H9 (cell line): Measurements from ENCODE around the gene SYNPO2L. TPM values are rescaled to one million over a fixed set of nuclear protein-coding genes. Genes with fewer than 3 reads are reported as not detected.
"Not testable (repeated sequence)": the region's sequence is repeated elsewhere in the genome, so short reads cannot be mapped to it uniquely, and the experiment has no call there.

Experiments used
- DNase-seq: peaks from one replicate; pipeline ENCODE4 v3.0.0-alpha.2; 2017
- H2AFZ ChIP-seq: one replicate; pipeline ENCODE4 v1.6.1; 2013; ENCODE audit warnings: mild to moderate bottlenecking, low read length, control low read depth, moderate library complexity
- H2AK5ac ChIP-seq: 2 replicates; pipeline ENCODE4 v1.6.1; 2013; ENCODE audit warnings: low read length, control low read depth, mixed read lengths; ENCODE audit not compliant: insufficient read length
- H2BK120ac ChIP-seq: one replicate; pipeline ENCODE4 v1.6.1; 2013; ENCODE audit warnings: low read depth, mild to moderate bottlenecking, low read length, control low read depth, inconsistent platforms; ENCODE audit not compliant: poor library complexity, severe bottlenecking
- H2BK12ac ChIP-seq: 2 replicates; pipeline ENCODE4 v1.6.1; 2013; ENCODE audit warnings: low read length, control low read depth, mixed read lengths, low read depth; ENCODE audit not compliant: insufficient read length
- H2BK15ac ChIP-seq: 2 replicates; pipeline ENCODE4 v1.6.1; 2013; ENCODE audit warnings: low read depth, low read length, control low read depth
- H2BK20ac ChIP-seq: one replicate; pipeline ENCODE4 v1.6.1; 2013; ENCODE audit warnings: low read depth, mild to moderate bottlenecking, low read length, control low read depth, inconsistent platforms; ENCODE audit not compliant: poor library complexity, severe bottlenecking
- H2BK5ac ChIP-seq: 2 replicates; pipeline ENCODE4 v1.6.1; 2013; ENCODE audit warnings: low read length, control low read depth, mixed read lengths; ENCODE audit not compliant: insufficient read length
- H3K14ac ChIP-seq: 2 replicates; pipeline ENCODE4 v1.6.1; 2013; ENCODE audit warnings: low read length, control low read depth; ENCODE audit not compliant: insufficient read depth
- H3K18ac ChIP-seq: 2 replicates; pipeline ENCODE4 v1.6.1; 2013; ENCODE audit warnings: low read depth, mild to moderate bottlenecking, mixed read lengths, low read length, control low read depth; ENCODE audit not compliant: insufficient read length
- H3K23ac ChIP-seq: 2 replicates; pipeline ENCODE4 v1.6.1; 2013; ENCODE audit warnings: low read length, control low read depth, mixed read lengths, low read depth; ENCODE audit not compliant: insufficient read length
- H3K23me2 ChIP-seq: 2 replicates; pipeline ENCODE4 v1.6.1; 2013; ENCODE audit warnings: low read depth, mild to moderate bottlenecking, mixed read lengths, low read length, control low read depth; ENCODE audit not compliant: insufficient read length, poor library complexity, severe bottlenecking
- H3K27ac ChIP-seq: 2 replicates; pipeline ENCODE4 v1.5.1; 2013; ENCODE audit warnings: low read length, control low read depth, mixed read lengths, low read depth; ENCODE audit not compliant: insufficient read length
- H3K27me3 ChIP-seq: 2 replicates; pipeline ENCODE4 v1.6.1; 2013; ENCODE audit warnings: low read length, control low read depth, inconsistent platforms; ENCODE audit not compliant: insufficient read depth
- H3K4ac ChIP-seq: 2 replicates; pipeline ENCODE4 v1.6.1; 2013; ENCODE audit warnings: low read depth, mild to moderate bottlenecking, control low read depth, inconsistent platforms, low read length, moderate library complexity
- H3K4me1 ChIP-seq: 2 replicates; pipeline ENCODE4 v1.6.1; 2013; ENCODE audit warnings: low read length, control low read depth, inconsistent platforms; ENCODE audit not compliant: insufficient read depth
- H3K4me2 ChIP-seq: 2 replicates; pipeline ENCODE4 v1.6.1; 2013; ENCODE audit warnings: low read length, control low read depth, mixed read lengths; ENCODE audit not compliant: insufficient read length, insufficient read depth
- H3K56ac ChIP-seq: 2 replicates; pipeline ENCODE4 v1.6.1; 2013; ENCODE audit warnings: low read depth, mild to moderate bottlenecking, mixed read lengths, low read length, control low read depth; ENCODE audit not compliant: insufficient read length
- H3K79me1 ChIP-seq: 2 replicates; pipeline ENCODE4 v1.6.1; 2013; ENCODE audit warnings: low read depth, mild to moderate bottlenecking, moderate library complexity, low read length, control low read depth, inconsistent platforms; ENCODE audit not compliant: insufficient read depth, poor library complexity, severe bottlenecking
- H3K79me2 ChIP-seq: 2 replicates; pipeline ENCODE4 v1.6.1; 2013; ENCODE audit warnings: low read length, control low read depth, inconsistent platforms; ENCODE audit not compliant: insufficient read depth
- H3K9ac ChIP-seq: 2 replicates; pipeline ENCODE4 v1.6.1; 2013; ENCODE audit warnings: low read length, control low read depth, mixed read lengths; ENCODE audit not compliant: insufficient read length; ENCODE audit errors: extremely low read depth
- H3K9me3 ChIP-seq: one replicate; pipeline ENCODE4 v1.6.1; 2013; ENCODE audit warnings: low read depth, low read length, inconsistent platforms; ENCODE audit not compliant: control insufficient read depth
- H3T11ph ChIP-seq: one replicate; pipeline ENCODE4 v1.6.1; 2013; ENCODE audit warnings: mild to moderate bottlenecking, low read length, control low read depth, inconsistent platforms
- H4K20me1 ChIP-seq: one replicate; pipeline ENCODE4 v1.6.1; 2013; ENCODE audit not compliant: control insufficient read depth, insufficient read length, insufficient read depth
- H4K5ac ChIP-seq: 2 replicates; pipeline ENCODE4 v1.6.1; 2013; ENCODE audit warnings: low read depth, mild to moderate bottlenecking, mixed read lengths, low read length, control low read depth; ENCODE audit not compliant: insufficient read length
- H4K8ac ChIP-seq: replicated peaks from 2 replicates; pipeline ENCODE4 v1.6.1; 2013; ENCODE audit warnings: low read length, control low read depth, mixed read lengths, low read depth; ENCODE audit not compliant: insufficient read length
- H4K91ac ChIP-seq: 2 replicates; pipeline ENCODE4 v1.6.1; 2013; ENCODE audit warnings: low read depth, mild to moderate bottlenecking, moderate library complexity, mixed read lengths, low read length, control low read depth; ENCODE audit not compliant: insufficient read length
- H3K27ac Mint-ChIP-seq, 3 experiments: 2 replicates in 2 of 3; 3 replicates in 1 of 3; pipeline ENCODE4 v1.8.0; 2020 to 2021; ENCODE audit warnings: mixed read lengths in 3 of 3, mild to moderate bottlenecking in 1 of 3, moderate library complexity in 1 of 3
- H3K27me3 Mint-ChIP-seq: 2 replicates; pipeline ENCODE4 v1.8.0; 2021; ENCODE audit warnings: low read depth, mild to moderate bottlenecking, moderate library complexity, mixed read lengths
- H3K36me3 Mint-ChIP-seq, 3 experiments: 2 replicates in 2 of 3; 3 replicates in 1 of 3; pipeline ENCODE4 v1.8.0; 2020 to 2021; ENCODE audit warnings: low read depth in 3 of 3, mixed read lengths in 3 of 3; ENCODE audit not compliant: insufficient read depth in 1 of 3
- H3K4me1 Mint-ChIP-seq, 2 experiments: 2 replicates each; pipeline ENCODE4 v1.8.0; 2020; ENCODE audit warnings: mixed read lengths in 2 of 2
- H3K4me3 Mint-ChIP-seq, 2 experiments: 2 replicates in 1 of 2; 3 replicates in 1 of 2; pipeline ENCODE4 v1.8.0; 2020 to 2021; ENCODE audit warnings: mild to moderate bottlenecking in 2 of 2, mixed read lengths in 2 of 2, moderate library complexity in 1 of 2
- H3K9me3 Mint-ChIP-seq, 2 experiments: 2 replicates in 1 of 2; 3 replicates in 1 of 2; pipeline ENCODE4 v1.8.0; 2020; ENCODE audit warnings: mild to moderate bottlenecking in 2 of 2, mixed read lengths in 2 of 2, moderate library complexity in 1 of 2
- WGBS: extraction: QIAGEN DNeasy Blood & Tissue Kit; methylation state at CpG from one replicate; pipeline ENCODE4 v1.1.7; 2013; ENCODE audit warnings: missing lambda C conversion rate, low lambda C conversion rate, mixed read lengths; ENCODE audit not compliant: insufficient read length; ENCODE audit errors: extremely low coverage; 5-methylcytosine and 5-hydroxymethylcytosine counted together
- total RNA-seq: library from RNA; stranded (reverse); gene quantifications from 2 replicates; pipeline ENCODE4 v1.2.1, GENCODE V29; 2021
- TF ChIP-seq, protein P1 (sequence below): fragments of 200-600 bp; sonication (generic); conservative IDR thresholded peaks from 3 replicates; pipeline ENCODE4 v1.8.0; 2021; ENCODE audit warnings: antibody characterized with exemption, mild to moderate bottlenecking

SYNPO2L gene
- total RNA-seq, 1 experiment from 2014 or later: 0.11 TPM

DNA sequence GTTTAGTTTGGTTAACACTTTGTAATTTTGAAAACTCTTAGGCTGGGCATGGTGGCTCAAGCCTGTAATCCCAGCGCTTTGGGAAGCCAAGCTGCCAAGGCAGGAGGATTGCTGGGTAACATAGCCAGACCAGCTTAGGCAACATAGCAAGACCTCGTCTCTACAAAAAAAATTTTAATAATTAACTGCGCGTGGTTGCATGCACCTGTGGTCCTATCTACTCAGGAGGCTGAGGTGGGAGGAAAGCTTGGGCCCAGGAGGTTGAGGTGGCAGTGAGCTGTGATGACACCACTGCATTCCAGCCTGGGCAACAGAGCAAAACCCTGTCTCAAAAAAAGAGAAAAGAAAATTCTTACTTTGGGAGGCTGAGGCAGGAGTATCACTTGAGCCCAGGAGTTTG lies 32.8 kb downstream of the SYNPO2L start:
- H4K20me1 ChIP-seq: no peaks in the 10 kb centered on the region
- no peak overlapping the region for H4K5ac ChIP-seq
- DNase-seq: no peak
- H2AFZ ChIP-seq: no peak overlapping the region
- H3K4ac ChIP-seq: no peak overlapping the region
- no peak overlapping the region for H4K91ac ChIP-seq
- H3K4me1 ChIP-seq: no peaks in the 10 kb centered on the region
- no peak overlapping the region for H2BK5ac ChIP-seq
- Mint-ChIP-seq H3K27me3 (no peaks in the 10 kb centered on the region), H3K9me3 (no peaks in the 10 kb centered on the region; a peak in 1 of 5 replicates), H3K4me1 (peaks cover 14 to 15% of the 10 kb centered on the region in 2 experiments), H3K27ac (no peak overlapping the region; a peak in 1 of 7 replicates), H3K36me3 (peaks cover 0 to 6% (median 0%) of the 10 kb centered on the region in 3 experiments; a peak in 2 of 7 replicates), H3K4me3 (no peak overlapping the region)
- H3K18ac ChIP-seq: no peak overlapping the region
- no peak overlapping the region for H3T11ph ChIP-seq
- no peak overlapping the region for H2BK15ac ChIP-seq
- H3K79me1 ChIP-seq: peaks cover 5% of the 10 kb centered on the region
- no peaks in the 10 kb centered on the region; the same call in 1 of the 2 replicates for H3K79me2 ChIP-seq
- H3K9ac ChIP-seq: no peak overlapping the region
- no peak overlapping the region for H3K23ac ChIP-seq
- no peaks in the 10 kb centered on the region for H3K9me3 ChIP-seq
- TF ChIP-seq, protein P1, sequence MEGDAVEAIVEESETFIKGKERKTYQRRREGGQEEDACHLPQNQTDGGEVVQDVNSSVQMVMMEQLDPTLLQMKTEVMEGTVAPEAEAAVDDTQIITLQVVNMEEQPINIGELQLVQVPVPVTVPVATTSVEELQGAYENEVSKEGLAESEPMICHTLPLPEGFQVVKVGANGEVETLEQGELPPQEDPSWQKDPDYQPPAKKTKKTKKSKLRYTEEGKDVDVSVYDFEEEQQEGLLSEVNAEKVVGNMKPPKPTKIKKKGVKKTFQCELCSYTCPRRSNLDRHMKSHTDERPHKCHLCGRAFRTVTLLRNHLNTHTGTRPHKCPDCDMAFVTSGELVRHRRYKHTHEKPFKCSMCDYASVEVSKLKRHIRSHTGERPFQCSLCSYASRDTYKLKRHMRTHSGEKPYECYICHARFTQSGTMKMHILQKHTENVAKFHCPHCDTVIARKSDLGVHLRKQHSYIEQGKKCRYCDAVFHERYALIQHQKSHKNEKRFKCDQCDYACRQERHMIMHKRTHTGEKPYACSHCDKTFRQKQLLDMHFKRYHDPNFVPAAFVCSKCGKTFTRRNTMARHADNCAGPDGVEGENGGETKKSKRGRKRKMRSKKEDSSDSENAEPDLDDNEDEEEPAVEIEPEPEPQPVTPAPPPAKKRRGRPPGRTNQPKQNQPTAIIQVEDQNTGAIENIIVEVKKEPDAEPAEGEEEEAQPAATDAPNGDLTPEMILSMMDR: no peak
- no peak overlapping the region for H2BK20ac ChIP-seq
- no peak overlapping the region for H3K27ac ChIP-seq
- no CpG with 5 or more reads among the region's 4 CpGs for WGBS
- H3K27me3 ChIP-seq: no peaks in the 10 kb centered on the region
- no peak overlapping the region for H3K14ac ChIP-seq
- H2AK5ac ChIP-seq: no peak overlapping the region
- no peak overlapping the region for H2BK120ac ChIP-seq
- no peaks in the 10 kb centered on the region for H3K23me2 ChIP-seq
- no peak overlapping the region for H2BK12ac ChIP-seq
- H3K4me2 ChIP-seq: no peak overlapping the region
- H3K56ac ChIP-seq: no peak overlapping the region
- H4K8ac ChIP-seq: no peak overlapping the region

DNA sequence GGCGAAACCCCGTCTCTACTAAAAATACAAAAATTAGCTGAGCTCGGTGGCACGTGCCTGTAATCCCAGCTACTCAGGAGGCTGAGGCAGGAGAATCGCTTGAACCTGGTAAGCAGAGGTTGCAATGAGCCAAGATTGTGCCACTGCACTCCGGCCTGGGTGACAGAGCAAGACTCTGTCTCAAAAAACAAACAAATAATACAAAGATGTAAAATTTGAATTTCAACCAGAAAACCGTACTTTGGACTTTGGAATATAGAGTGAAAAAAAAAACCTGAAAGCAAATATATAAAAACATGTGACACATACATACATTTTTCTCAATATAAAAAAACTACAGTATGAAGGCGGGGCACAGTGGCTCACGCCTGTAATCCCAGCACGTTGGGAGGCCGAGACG lies 34.9 kb downstream of the SYNPO2L start:
- H3K4me2 ChIP-seq, H2AK5ac ChIP-seq, H3K36me3 Mint-ChIP-seq, H3K9me3 ChIP-seq, H3K14ac ChIP-seq, H4K91ac ChIP-seq, H2BK12ac ChIP-seq, H2AFZ ChIP-seq, H3K23me2 ChIP-seq, H3K27ac ChIP-seq, H3K27me3 ChIP-seq, H3K79me1 ChIP-seq, H3K9ac ChIP-seq, DNase-seq, H3K4me1 ChIP-seq, H3K18ac ChIP-seq, H2BK20ac ChIP-seq, H3K4me3 Mint-ChIP-seq, H3K4ac ChIP-seq, H3K9me3 Mint-ChIP-seq, H4K5ac ChIP-seq, H2BK5ac ChIP-seq, H3K56ac ChIP-seq, H4K20me1 ChIP-seq, H3K27ac Mint-ChIP-seq, H3K27me3 Mint-ChIP-seq, H4K8ac ChIP-seq, H3T11ph ChIP-seq, H3K23ac ChIP-seq, H3K4me1 Mint-ChIP-seq, H3K79me2 ChIP-seq, H2BK15ac ChIP-seq, H2BK120ac ChIP-seq: not testable (repeated sequence)
- no CpG with 5 or more reads among the region's 12 CpGs for WGBS
